EL (cell line): ENCODE results near the gene TFAP2B.

Experiments used
- DNase-seq: peaks from one replicate; pipeline ENCODE4 v3.0.0-alpha.2; 2016

TFAP2B gene

DNA sequence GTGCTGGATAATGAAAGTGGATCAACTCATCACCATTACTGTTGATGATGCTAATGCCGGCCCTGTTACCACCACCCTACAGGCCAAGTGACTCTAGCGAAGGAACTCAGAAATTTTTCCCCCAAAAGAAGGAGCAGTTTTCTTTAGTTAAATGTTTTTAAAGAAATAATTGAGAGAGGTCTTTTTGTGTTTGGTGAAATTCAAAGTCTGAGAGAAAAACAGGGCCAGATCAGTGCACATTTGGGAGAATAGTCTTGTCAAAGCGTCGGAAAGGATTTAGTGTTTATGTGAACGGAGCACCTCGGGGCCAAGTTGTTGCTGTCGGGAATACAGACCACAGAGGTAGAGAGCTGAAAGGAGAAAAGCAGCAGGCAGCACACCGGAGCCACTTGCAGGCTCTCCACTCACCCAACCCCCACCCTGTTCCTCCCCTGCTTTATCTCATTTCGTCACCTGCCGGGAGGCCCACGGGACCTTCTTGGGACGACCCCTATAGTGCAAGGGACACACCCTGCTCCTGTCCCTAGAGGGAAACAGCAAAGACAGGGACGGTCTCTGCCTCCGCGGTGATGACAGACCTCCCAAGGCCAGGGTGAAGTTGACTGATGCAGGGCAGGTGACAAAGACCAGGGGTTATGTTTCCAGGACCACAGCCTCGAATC is 6.8 kb downstream of the TFAP2B start:
- no peak for DNase-seq

DNA sequence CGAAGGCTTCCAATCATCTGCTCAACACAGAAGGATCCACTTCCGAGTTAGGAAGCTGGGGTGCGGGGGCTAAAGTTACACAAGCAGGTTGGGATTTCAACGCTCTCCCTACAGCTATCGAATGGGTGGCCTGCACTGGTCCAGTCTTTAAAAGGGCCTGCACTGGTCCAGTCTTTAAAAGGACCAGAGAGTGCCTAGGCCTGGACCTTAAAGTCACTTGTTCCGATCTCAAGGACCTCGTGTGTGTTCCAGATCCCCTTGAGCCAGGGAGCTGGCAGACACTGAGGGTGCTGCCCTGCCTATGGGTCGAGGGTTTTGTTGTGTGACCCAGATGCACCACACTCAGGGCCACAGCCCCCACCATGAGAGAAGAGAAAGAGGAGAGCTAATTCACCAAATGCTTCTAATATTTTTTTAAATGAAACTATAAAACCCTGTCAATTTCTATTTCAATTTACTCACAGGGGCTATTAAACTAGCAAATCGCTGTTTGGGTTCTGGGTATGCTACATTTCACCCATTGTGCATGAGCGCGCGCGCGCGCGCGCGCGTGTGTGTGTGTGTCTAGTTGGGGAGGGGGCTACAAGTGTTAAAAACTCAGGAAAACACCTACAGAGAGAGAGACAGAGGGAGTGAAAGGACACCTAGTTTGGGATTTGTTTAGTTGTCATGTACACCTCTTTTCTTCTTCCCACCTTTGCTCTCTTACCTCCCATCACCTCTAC is 7.5 kb downstream of the TFAP2B start:
- DNase-seq, result no peak

- DNase-seq, result no peak
These were observed 8.1 kb downstream of the TFAP2B start for GRCh38 chr6:50826803-50827202.

DNA sequence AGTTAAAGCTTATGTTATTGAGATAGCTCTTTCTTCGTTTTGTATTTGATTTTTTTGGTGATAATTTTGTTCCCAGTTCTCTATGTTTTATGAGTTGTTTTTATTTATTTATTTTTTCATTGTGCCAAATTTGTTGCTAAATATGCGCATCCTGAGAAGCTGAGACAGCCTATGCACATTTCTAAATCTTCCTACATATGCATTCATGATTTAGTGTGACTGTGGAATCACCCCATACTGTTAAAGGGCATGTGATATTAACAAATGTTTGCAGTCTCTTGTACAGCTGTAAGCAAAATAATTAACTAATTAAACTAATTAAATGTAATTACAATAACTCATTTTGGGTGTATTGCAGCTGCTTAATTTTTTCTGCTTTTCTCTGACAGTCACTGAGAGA is 10.4 kb downstream of the TFAP2B start:
- no peak for DNase-seq

GRCh38 chr6:50829898-50830444 is 11.3 kb downstream of the TFAP2B start:
- DNase-seq, result no peak

DNA sequence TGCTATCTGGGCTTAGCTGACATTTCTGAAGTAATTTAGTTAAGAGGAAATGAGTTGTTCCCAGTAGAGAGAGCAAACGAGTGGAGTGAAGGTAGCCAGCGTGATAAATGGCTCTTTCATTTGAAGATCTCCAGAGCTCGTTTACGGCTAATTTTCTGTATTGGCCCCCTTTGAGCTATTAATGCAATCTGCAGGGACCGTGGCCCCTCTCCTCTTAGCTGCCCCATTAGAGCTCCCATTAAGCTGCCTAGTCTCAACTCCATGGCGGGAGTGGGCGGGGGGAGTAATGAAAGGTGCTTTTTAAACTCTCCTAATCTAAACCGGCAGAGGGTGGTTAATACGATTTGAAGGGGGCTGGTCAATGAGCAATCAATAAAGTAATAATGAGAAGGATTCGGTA is 12.5 kb downstream of the TFAP2B start:
- no peak for DNase-seq

GRCh38 chr6:50832912-50833311 is 14.2 kb downstream of the TFAP2B start:
- DNase-seq, result no peak

GRCh38 chr6:50834929-50835410 is 16.3 kb downstream of the TFAP2B start:
- DNase-seq, result no peak

DNA sequence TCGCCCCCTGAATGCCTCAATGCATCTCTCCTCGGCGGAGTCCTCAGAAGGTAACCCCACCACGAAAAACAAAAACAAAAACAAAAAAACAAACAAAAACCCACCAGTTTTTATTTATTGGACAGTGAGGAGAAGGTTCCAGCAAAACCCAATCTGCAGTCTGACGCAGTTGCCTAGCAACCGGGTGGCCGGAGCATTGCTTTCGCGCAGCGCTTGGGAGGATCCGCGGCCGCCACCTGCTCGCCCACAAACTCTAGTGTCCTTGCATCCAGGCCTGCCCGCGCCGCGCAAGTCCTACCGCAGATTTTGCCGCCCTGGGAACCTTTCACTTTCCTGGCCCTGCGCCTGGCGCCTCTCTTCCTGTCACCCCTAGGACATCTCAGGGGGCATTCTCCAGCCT is 17.6 kb downstream of the TFAP2B start:
- DNase-seq, result no peak

DNA sequence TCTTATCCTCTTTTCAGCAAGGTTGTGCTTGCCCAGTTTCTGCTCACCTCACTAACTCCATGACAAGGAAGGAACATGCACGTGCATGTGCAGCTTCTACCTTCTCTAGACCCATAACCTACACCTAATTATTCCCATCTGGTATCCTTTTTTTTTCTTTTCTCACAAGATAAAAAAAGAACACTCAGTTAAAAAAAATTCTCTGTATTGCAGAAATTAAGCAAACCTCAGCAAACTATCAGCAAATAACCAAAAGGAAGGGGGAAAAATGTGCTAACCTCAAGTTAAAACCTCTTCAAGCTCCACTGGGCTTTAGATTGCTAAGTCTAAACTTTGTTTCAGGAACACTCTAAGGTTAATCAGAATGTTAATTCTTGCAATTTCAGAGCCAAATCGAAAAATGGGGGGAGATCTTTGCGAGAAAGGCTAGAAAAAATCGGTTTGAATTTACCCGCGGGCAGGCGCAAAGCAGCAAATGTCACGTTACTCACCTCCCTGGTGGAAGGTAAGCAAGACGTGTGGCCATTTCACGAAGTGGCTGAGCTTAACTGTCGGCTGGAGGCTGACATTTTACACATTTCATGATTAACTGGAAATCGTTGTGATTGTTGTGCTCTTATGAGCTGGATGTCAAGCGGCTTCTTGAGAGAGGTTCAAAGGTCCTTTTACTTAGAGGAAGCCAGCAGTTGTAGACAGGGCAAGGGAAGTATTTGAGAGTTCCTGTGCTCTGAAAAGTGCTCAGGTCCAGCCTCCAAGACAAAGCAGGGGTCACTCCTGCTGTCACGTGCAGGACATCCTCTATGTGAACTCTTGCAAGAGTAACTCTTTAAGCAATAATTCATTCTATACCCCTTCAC is 19.1 kb downstream of the TFAP2B start:
- DNase-seq, result no peak

GRCh38 chr6:50840112-50840810 is 21.6 kb downstream of the TFAP2B start:
- DNase-seq, result no peak

GRCh38 chr6:50840811-50841192 is 22.1 kb downstream of the TFAP2B start:
- no peak for DNase-seq

DNA sequence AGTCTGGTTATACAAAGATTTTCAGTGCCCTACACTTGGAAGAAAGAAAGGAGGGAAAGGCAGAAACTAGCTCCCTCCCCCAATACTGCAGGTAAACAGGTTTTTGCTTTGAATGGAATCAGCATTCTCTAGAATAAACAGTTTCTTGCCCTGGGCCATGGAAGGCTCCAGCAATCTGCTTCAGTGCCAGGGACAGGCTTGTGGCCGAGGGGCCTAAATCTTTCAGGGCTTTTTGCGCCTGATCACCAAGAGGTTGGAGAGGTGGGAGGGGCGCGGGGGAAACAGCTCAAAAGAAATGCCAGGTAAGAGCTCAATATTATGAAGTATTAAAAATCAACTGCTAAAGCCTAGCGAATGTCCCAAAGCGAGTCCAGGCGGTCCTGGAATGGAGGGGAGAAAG is 23.8 kb downstream of the TFAP2B start:
- no peak for DNase-seq

DNA sequence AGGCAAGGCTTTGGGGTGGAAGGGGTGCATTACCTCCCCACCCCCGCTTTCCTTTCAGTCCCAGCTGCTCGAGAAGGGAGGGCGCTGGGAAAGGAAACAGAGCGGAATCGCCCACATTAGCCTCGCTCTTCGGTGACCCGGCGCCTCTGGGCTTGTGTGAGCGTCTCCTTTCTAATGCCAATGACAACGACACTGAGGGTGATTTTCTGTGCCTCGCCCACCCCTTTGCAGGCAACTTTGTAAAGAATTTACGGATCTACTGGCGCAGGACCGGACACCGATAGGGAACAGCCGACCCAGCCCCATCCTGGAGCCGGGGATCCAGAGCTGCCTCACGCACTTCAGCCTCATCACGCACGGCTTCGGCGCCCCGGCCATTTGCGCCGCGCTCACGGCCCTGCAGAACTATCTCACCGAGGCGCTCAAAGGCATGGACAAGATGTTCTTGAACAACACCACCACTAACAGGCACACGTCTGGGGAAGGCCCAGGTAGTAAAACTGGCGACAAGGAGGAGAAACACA is 24.3 kb downstream of the TFAP2B start:
- no peak for DNase-seq

- DNase-seq, result no peak
These were observed 25.2 kb downstream of the TFAP2B start for GRCh38 chr6:50843842-50844241.

- DNase-seq, result no peak
These were observed 26.9 kb downstream of the TFAP2B start for GRCh38 chr6:50845499-50846143.

- no peak for DNase-seq
These were observed 27.6 kb downstream of the TFAP2B start for GRCh38 chr6:50846144-50846851.

GRCh38 chr6:50846852-50847155 is 28.1 kb downstream of the TFAP2B start:
- no peak for DNase-seq

- DNase-seq, result no peak
These were observed 29.4 kb downstream of the TFAP2B start for GRCh38 chr6:50847890-50848594.

- no peak for DNase-seq
These were observed 30.5 kb downstream of the TFAP2B start for GRCh38 chr6:50848989-50849795.
